Fibroblast of lung (primary cell): Measurements from ENCODE around the gene CDHR2. TPM values are rescaled to one million over a fixed set of nuclear protein-coding genes. Genes with fewer than 3 reads are reported as not detected.

ENCODE experiments used
- DNase-seq, 2 donors: peaks; one replicate each; pipeline versions ENCODE4 v3.0.0 to v3.0.0-alpha.2; 2010; ENCODE audit warnings: low read depth in 2 of 2
- H2AFZ ChIP-seq: 2 replicates; pipeline ENCODE4 v1.5.1; 2012; ENCODE audit warnings: low read length, control low read depth, inconsistent platforms
- H3K27ac ChIP-seq: 2 replicates; pipeline ENCODE4 v1.5.1; 2011; ENCODE audit warnings: low read length, control low read depth; ENCODE audit not compliant: insufficient read depth
- H3K27me3 ChIP-seq: 2 replicates; pipeline ENCODE4 v1.5.1; 2011; ENCODE audit warnings: mild to moderate bottlenecking, low read length; ENCODE audit not compliant: control insufficient read depth, insufficient read depth
- H3K36me3 ChIP-seq: 2 replicates; pipeline ENCODE4 v1.5.1; 2011; ENCODE audit warnings: low read length; ENCODE audit not compliant: control insufficient read depth, insufficient read depth
- H3K4me1 ChIP-seq: 2 replicates; pipeline ENCODE4 v1.5.1; 2011; ENCODE audit warnings: low read length; ENCODE audit not compliant: control insufficient read depth, insufficient read depth; ENCODE audit errors: extremely low read depth
- H3K4me2 ChIP-seq: 2 replicates; pipeline ENCODE4 v1.5.1; 2011; ENCODE audit warnings: low read length, control low read depth; ENCODE audit not compliant: insufficient read depth; ENCODE audit errors: extremely low read depth
- H3K4me3 ChIP-seq, 4 experiments: fragments of 200-600 bp in 1 of 4; sonication (generic) in 1 of 4; replicated peaks in 1 of 4; 2 replicates each; pipeline ENCODE4 v1.5.1; 2011 to 2016; ENCODE audit warnings: low read length in 4 of 4, low read depth in 3 of 4, mild to moderate bottlenecking in 3 of 4, control low read depth in 2 of 4, inconsistent platforms in 1 of 4, mixed read lengths in 1 of 4; ENCODE audit not compliant: insufficient read depth in 1 of 4; ENCODE audit errors: control extremely low read depth in 1 of 4
- H3K79me2 ChIP-seq: 2 replicates; pipeline ENCODE4 v1.5.1; 2012; ENCODE audit warnings: mild to moderate bottlenecking, low read length, inconsistent platforms; ENCODE audit not compliant: control insufficient read depth, insufficient read depth
- H3K9ac ChIP-seq: 2 replicates; pipeline ENCODE4 v1.5.1; 2011; ENCODE audit warnings: mild to moderate bottlenecking, low read length, control low read depth; ENCODE audit not compliant: insufficient read depth
- H3K9me3 ChIP-seq: 2 replicates; pipeline ENCODE4 v1.5.1; 2012; ENCODE audit warnings: low read depth, low read length; ENCODE audit not compliant: control insufficient read depth, insufficient read depth
- H4K20me1 ChIP-seq: 2 replicates; pipeline ENCODE4 v1.5.1; 2011; ENCODE audit warnings: low read length; ENCODE audit not compliant: control insufficient read depth, insufficient read depth; ENCODE audit errors: extremely low read depth
- CTCF ChIP-seq, 2 donors: IDR thresholded peaks in 1 of 2; conservative IDR thresholded peaks in 1 of 2; 1 replicate in 1 of 2; 2 replicates in 1 of 2; pipeline ENCODE4 v1.5.1; 2011 to 2012; ENCODE audit warnings: low read length in 2 of 2, control low read depth in 1 of 2, inconsistent platforms in 1 of 2, low read depth in 1 of 2, mild to moderate bottlenecking in 1 of 2
- EZH2 ChIP-seq: IDR thresholded peaks from 2 replicates; pipeline ENCODE4 v1.5.1; 2012; ENCODE audit warnings: low read length, control low read depth, mild to moderate bottlenecking; ENCODE audit errors: missing control alignments
- polyA plus RNA-seq, 2 donors: library from polyadenylated mRNA; depleted of rRNA in 1 of 2; stranded (reverse) in 1 of 2; unstranded in 1 of 2; fragments of >200 nt; gene quantifications; 2 replicates each; pipeline ENCODE4 v1.2.1, GENCODE V29; 2011 to 2012; ENCODE audit warnings: missing spikeins in 1 of 2
- total RNA-seq: library from RNA; depleted of rRNA; stranded (reverse); fragments of >200 nt; gene quantifications from 2 replicates; pipeline ENCODE4 v1.2.1, GENCODE V29; 2014

CDHR2 gene
- total and polyA plus RNA-seq, 2 donors (not counting 1 experiment from before 2014, with no cell fraction given), result under 0.01 TPM; not detected in 1

- no peaks in the 10 kb centered on the region for H3K79me2 ChIP-seq
- no peaks in the 10 kb centered on the region for H4K20me1 ChIP-seq
- no peak overlapping the region for H3K4me2 ChIP-seq
- H3K4me3 ChIP-seq, result no peak overlapping the region
- no peak overlapping the region for H2AFZ ChIP-seq
- H3K4me1 ChIP-seq, result no peaks in the 10 kb centered on the region
- H3K36me3 ChIP-seq, result no peaks in the 10 kb centered on the region
- no peak overlapping the region for H3K27ac ChIP-seq
- TF ChIP-seq CTCF (conservative IDR thresholded peaks at IDR 0.05 in 1 of 2, IDR thresholded peaks at IDR 0.05 in 1 of 2; ENCODE audit: low read depth in 1 of 2, low read length in 2 of 2) (no peak), EZH2 (no peak)
- no peak for DNase-seq
- no peak overlapping the region for H3K9ac ChIP-seq
- H3K27me3 ChIP-seq, result no peaks in the 10 kb centered on the region
- H3K9me3 ChIP-seq, result no peaks in the 10 kb centered on the region
Measured at GRCh38 chr5:176574297-176574591, 25.1 kb downstream of the CDHR2 start.

GRCh38 chr5:176575066-176575465, 25.9 kb downstream of the CDHR2 start:
- Histone ChIP-seq H3K4me1 (no peaks in the 10 kb centered on the region), H3K27ac (no peak overlapping the region), H3K36me3 (no peaks in the 10 kb centered on the region), H4K20me1 (no peaks in the 10 kb centered on the region), H3K4me2 (no peak overlapping the region), H3K9me3 (no peaks in the 10 kb centered on the region), H3K79me2 (no peaks in the 10 kb centered on the region), H3K27me3 (no peaks in the 10 kb centered on the region), H3K9ac (no peak overlapping the region), H3K4me3 (no peak overlapping the region), H2AFZ (no peak overlapping the region)
- no peak for DNase-seq
- no peak for TF ChIP-seq CTCF (conservative IDR thresholded peaks at IDR 0.05 in 1 of 2, IDR thresholded peaks at IDR 0.05 in 1 of 2; ENCODE audit: low read depth in 1 of 2, low read length in 2 of 2)

- no peak overlapping the region for H3K4me2 ChIP-seq
- no peak for TF ChIP-seq EZH2
- no peak for TF ChIP-seq CTCF (conservative IDR thresholded peaks at IDR 0.05 in 1 of 2, IDR thresholded peaks at IDR 0.05 in 1 of 2; ENCODE audit: low read depth in 1 of 2, low read length in 2 of 2)
- no peak for DNase-seq
- H3K4me3 ChIP-seq, result no peak overlapping the region
- H3K9me3 ChIP-seq, result no peaks in the 10 kb centered on the region
- no peaks in the 10 kb centered on the region for H4K20me1 ChIP-seq
- H3K9ac ChIP-seq, result no peak overlapping the region
- no peaks in the 10 kb centered on the region for H3K4me1 ChIP-seq
- no peak overlapping the region for H3K27ac ChIP-seq
- H3K36me3 ChIP-seq, result no peaks in the 10 kb centered on the region
- H2AFZ ChIP-seq, result no peak overlapping the region
- H3K27me3 ChIP-seq, result no peaks in the 10 kb centered on the region
- no peaks in the 10 kb centered on the region for H3K79me2 ChIP-seq
Measured at GRCh38 chr5:176575488-176576422, 26.6 kb downstream of the CDHR2 start.
